Kidney (tissue), 14 donors: ENCODE results near the gene OSBPL10. TPM values are rescaled to one million over a fixed set of nuclear protein-coding genes. Genes with fewer than 3 reads are reported as not detected.
A peak's percentile ranks its signal among the peaks of the same experiment; 100 is the strongest.

Experiments
- DNase-seq, 5 donors: peaks; one replicate each; pipeline ENCODE4 v3.0.0-alpha.2; 2013 to 2020
- FAIRE-seq: peaks from 2 replicates; lab custom pipeline; 2012; peaks lifted over from hg19 to GRCh38; lab: Jason Lieb, UNC
- H3K27ac ChIP-seq, 2 donors: one replicate each; pipeline ENCODE4 v1.7.0; 2013; ENCODE audit warnings: low read depth in 2 of 2, low read length in 2 of 2, inconsistent platforms in 1 of 2
- H3K27me3 ChIP-seq: one replicate; pipeline ENCODE4 v1.7.1; 2013; ENCODE audit warnings: low read length, inconsistent platforms; ENCODE audit not compliant: control insufficient read depth, insufficient read depth
- H3K36me3 ChIP-seq, 3 donors: one replicate each; pipeline versions ENCODE4 v1.7.0 to v1.7.1; 2013; ENCODE audit warnings: low read length in 3 of 3, control low read depth in 1 of 3, inconsistent platforms in 1 of 3; ENCODE audit not compliant: insufficient read depth in 3 of 3, control insufficient read depth in 2 of 3
- H3K4me1 ChIP-seq, 3 donors: one replicate each; pipeline versions ENCODE4 v1.7.0 to v1.7.1; 2013; ENCODE audit warnings: low read length in 3 of 3, inconsistent platforms in 1 of 3, low read depth in 1 of 3; ENCODE audit not compliant: control insufficient read depth in 2 of 3, insufficient read depth in 2 of 3
- H3K4me3 ChIP-seq, 3 donors: one replicate each; pipeline versions ENCODE4 v1.7.0 to v1.8.1; 2013; ENCODE audit warnings: low read length in 3 of 3, control low read depth in 1 of 3, inconsistent platforms in 1 of 3
- H3K9ac ChIP-seq, 3 donors: one replicate each; pipeline versions ENCODE4 v1.7.0 to v1.7.1; 2013; ENCODE audit warnings: low read length in 3 of 3, control low read depth in 1 of 3, inconsistent platforms in 1 of 3
- H3K9me3 ChIP-seq, 3 donors: one replicate each; pipeline versions ENCODE4 v1.7.0 to v1.7.1; 2013; ENCODE audit warnings: low read length in 3 of 3, control low read depth in 1 of 3, inconsistent platforms in 1 of 3; ENCODE audit not compliant: control insufficient read depth in 2 of 3, insufficient read depth in 1 of 3
- CTCF ChIP-seq: IDR thresholded peaks from 3 replicates; pipeline ENCODE4 v1.5.1; 2012; ENCODE audit warnings: mild to moderate bottlenecking, moderate library complexity, borderline replicate concordance; ENCODE audit not compliant: insufficient read depth; ENCODE audit errors: extremely low read depth
- intact Hi-C: fragments of 100-400 bp; cut with DNase I; formaldehyde crosslinking; loops from one replicate; pipeline ENCODE4 v1.11.1; 2022
- polyA plus RNA-seq: library from polyadenylated mRNA; stranded (reverse); fragments of 350-450 nt; fragmentation: Illumina TruSeq; extraction: RNeasy Lipid Tissue Mini Kit (QIAGEN cat#74804); gene quantifications from one replicate; pipeline ENCODE4 v1.2.3, GENCODE V29; 2014; ENCODE audit warnings: low read depth, low replicate concordance; ENCODE audit not compliant: insufficient read depth
- total RNA-seq: library from RNA; stranded (reverse); fragmentation: NEBNext Ultra II Directional; extraction: Animal tissue kit (Norgen Biotek cat#: 25700); gene quantifications from one replicate; pipeline ENCODE4 v1.2.1, GENCODE V29; 2021
- donor health status: control.
- donor health status: control.
- donor health status: control.
- donor health status: control.
- donor health status: control.
- donor health status: DM: yes; HTN: yes; CAD: no.
- donor health status: Normal renal cell carcinoma (clear cell type).

OSBPL10 gene
- total and polyA plus RNA-seq, 2 donors from 2014 or later = 11.8 to 89.3 TPM

GRCh38 chr3:31918179-31919150, 62.6 kb downstream of the OSBPL10 start:
- Histone ChIP-seq H3K4me1 (peaks cover 6 to 26% (median 11%) of the 10 kb centered on the region in 3 donors), H3K36me3 (no peaks in the 10 kb centered on the region), H3K9ac (no peak overlapping the region), H3K27me3 (no peaks in the 10 kb centered on the region), H3K27ac (peak overlapping the region in 1 of 2 donors; percentile 3), H3K9me3 (peaks cover 0 to 5% (median 0%) of the 10 kb centered on the region in 3 donors), H3K4me3 (no peak overlapping the region)
- intact Hi-C loops = no loop called here
- no peak for TF ChIP-seq CTCF
- FAIRE-seq (no peak), DNase-seq (peak in 1 of 5 donors; percentile 30)

- peaks cover 6 to 21% (median 11%) of the 10 kb centered on the region in 3 donors for H3K4me1 ChIP-seq
- FAIRE-seq (no peak), DNase-seq (no peak)
- TF ChIP-seq CTCF = no peak
- H3K27ac ChIP-seq = peak overlapping the region; percentile 28 to 62
- H3K36me3 ChIP-seq = no peaks in the 10 kb centered on the region
- H3K4me3 ChIP-seq = peak overlapping the region; percentile 2 to 44 (median 30)
- intact Hi-C loops = no loop called here
- H3K9me3 ChIP-seq = peaks cover 0 to 5% (median 0%) of the 10 kb centered on the region in 3 donors
- no peaks in the 10 kb centered on the region for H3K27me3 ChIP-seq
- peak overlapping the region in 1 of 3 donors; percentile 28 for H3K9ac ChIP-seq
Observed at GRCh38 chr3:31917303-31918005, 63.6 kb downstream of the OSBPL10 start.

GRCh38 chr3:31911643-31912042, 69.4 kb downstream of the OSBPL10 start:
- DNase-seq (no peak), FAIRE-seq (no peak)

More at GRCh38 chr3:31911643-31912042, 69.4 kb downstream of the OSBPL10 start:
- Histone ChIP-seq H3K36me3 (no peaks in the 10 kb centered on the region), H3K9ac (no peak overlapping the region), H3K27ac (no peak overlapping the region), H3K27me3 (no peaks in the 10 kb centered on the region), H3K4me1 (peaks cover 0 to 21% (median 9%) of the 10 kb centered on the region in 3 donors), H3K4me3 (no peak overlapping the region), H3K9me3 (no peaks in the 10 kb centered on the region)
- intact Hi-C loops = no loop called here
- no peak for TF ChIP-seq CTCF
